HG03103 (cell line): Measurements from ENCODE around the gene CNFN.

Experiments used
- ATAC-seq: cut with Tn5 transposase; IDR thresholded peaks from one replicate; pipeline ENCODE4 v1.9.1; 2021; ENCODE audit warnings: low read depth; ENCODE audit not compliant: unreplicated experiment

Gene CNFN

GRCh38 chr19:42389899-42390298, at the start of gene CNFN:
Gene CNFN, minus strand, starts transcription at chr19:42390297. Its CDS starts 1,260 bp downstream, at chr19:42389037.
- ATAC-seq = no peak

GRCh38 chr19:42436006-42436405, 45.9 kb upstream of the CNFN start:
- ATAC-seq = no peak

- no peak for ATAC-seq
Measured at GRCh38 chr19:42435316-42435715, 45.2 kb upstream of the CNFN start.

GRCh38 chr19:42433503-42434260, 43.6 kb upstream of the CNFN start:
- ATAC-seq = no peak

- ATAC-seq = no peak
Measured at GRCh38 chr19:42431486-42431885, 41.4 kb upstream of the CNFN start.

- ATAC-seq = no peak
Measured at GRCh38 chr19:42428676-42429075, 38.6 kb upstream of the CNFN start.

GRCh38 chr19:42427313-42427712, 37.2 kb upstream of the CNFN start, which contains the start of gene LIPE:
Gene LIPE, minus strand, starts transcription at chr19:42427388. Its CDS starts 239 bp downstream, at chr19:42427149.
- ATAC-seq = no peak

GRCh38 chr19:42426643-42427042, 36.5 kb upstream of the CNFN start:
- ATAC-seq = no peak

- no peak for ATAC-seq
Measured at GRCh38 chr19:42424712-42425131, 34.6 kb upstream of the CNFN start.

- no peak for ATAC-seq
Measured at GRCh38 chr19:42424345-42424707, 34.2 kb upstream of the CNFN start.

GRCh38 chr19:42423462-42424344, 33.6 kb upstream of the CNFN start:
- ATAC-seq = peak; percentile 83

GRCh38 chr19:42422901-42423461, 32.9 kb upstream of the CNFN start:
- peak; percentile 21 for ATAC-seq

- no peak for ATAC-seq
Measured at GRCh38 chr19:42422092-42422900, 32.2 kb upstream of the CNFN start.

- no peak for ATAC-seq
Measured at GRCh38 chr19:42421591-42422031, 31.5 kb upstream of the CNFN start.

- ATAC-seq = no peak
Measured at GRCh38 chr19:42421101-42421500, 31.0 kb upstream of the CNFN start.

GRCh38 chr19:42420055-42420544, 30.0 kb upstream of the CNFN start:
- no peak for ATAC-seq

GRCh38 chr19:42419309-42419708, 29.2 kb upstream of the CNFN start:
- no peak for ATAC-seq

GRCh38 chr19:42412661-42413076, 22.6 kb upstream of the CNFN start:
- ATAC-seq = no peak

GRCh38 chr19:42412227-42412626, 22.1 kb upstream of the CNFN start:
- ATAC-seq = no peak

GRCh38 chr19:42411581-42412178, 21.6 kb upstream of the CNFN start:
- no peak for ATAC-seq
